Stimulated activated CD4-positive, alpha-beta T cell treated with anti-CD3 and anti-CD28 coated beads, Interleukin-2, amount 100 ng/mL, for 24 hours (primary cell): ENCODE data around the gene IDH3B.

Source experiments
- DNase-seq, 2 donors: peaks; one replicate each; pipeline ENCODE4 v3.0.0-alpha.2; 2020

Gene IDH3B

GRCh38 chr20:2616634-2617033, 47.4 kb downstream of the IDH3B start:
- no peak for DNase-seq

- DNase-seq: no peak
These were observed 51.9 kb downstream of the IDH3B start for GRCh38 chr20:2612073-2612472.

DNA sequence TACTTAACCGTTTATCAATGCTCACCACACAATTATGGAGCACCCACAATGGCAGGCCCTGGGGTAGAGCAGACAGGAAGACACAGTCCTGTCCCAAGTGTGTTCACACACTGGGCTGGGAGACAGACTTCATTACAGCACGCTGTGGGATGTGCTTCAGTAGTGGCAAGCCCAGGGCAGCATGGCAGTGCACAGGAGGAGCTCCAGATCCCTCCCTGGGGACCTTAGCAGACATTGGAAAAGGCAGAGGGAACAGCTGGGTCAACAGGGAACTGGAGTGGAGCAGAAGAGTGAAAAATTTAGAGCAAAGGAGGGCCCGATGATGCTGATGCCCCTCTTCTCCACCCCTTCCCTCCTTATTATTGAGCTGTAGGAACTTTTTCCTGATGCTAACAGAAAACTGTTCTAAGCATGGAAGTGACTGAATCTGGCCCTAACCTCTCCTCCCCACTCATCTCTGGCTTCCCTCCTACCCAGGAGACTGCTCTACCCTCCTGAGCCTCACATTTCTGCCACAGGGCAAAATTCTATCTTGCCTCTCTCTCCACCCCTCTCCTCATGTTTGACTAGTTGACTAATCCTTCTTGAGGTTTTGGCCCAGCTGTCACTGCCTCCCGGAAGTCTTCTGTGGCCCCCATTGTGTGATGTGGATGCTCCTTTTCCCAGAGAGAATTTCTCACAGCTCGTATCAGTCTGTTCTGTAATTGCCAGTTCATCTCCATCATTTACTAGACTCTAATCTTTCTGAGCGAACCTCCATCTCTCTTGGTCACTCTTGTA, 52.9 kb downstream of the IDH3B start:
- no peak for DNase-seq

DNA sequence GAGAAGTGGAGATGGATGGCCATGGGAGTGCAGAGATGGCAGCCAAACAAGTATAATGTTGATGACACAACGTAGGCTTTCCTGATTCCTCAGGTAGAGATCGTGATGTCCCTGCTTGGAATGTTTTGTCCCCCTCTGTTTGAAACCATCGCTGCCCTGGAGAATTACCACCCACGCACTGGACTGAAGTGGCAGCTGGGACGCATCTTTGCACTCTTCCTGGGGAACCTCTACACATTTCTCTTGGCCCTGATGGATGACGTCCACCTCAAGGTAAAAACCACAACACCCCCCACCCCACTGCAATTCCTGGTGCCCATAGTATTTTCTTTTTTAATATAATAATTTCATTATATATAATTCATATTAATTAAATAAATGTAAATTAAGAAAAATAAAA, 53.7 kb downstream of the IDH3B start:
- DNase-seq: no peak
